Limb (tissue), 2 donors: ENCODE results near the gene ASPN.
"Not testable (repeated sequence)": the region's sequence is repeated elsewhere in the genome, so short reads cannot be mapped to it uniquely, and the experiment has no call there.

Source experiments
- DNase-seq, 2 donors: peaks; one replicate each; pipeline ENCODE4 v3.0.0-alpha.2; 2016; ENCODE audit errors: extremely low spot score in 2 of 2

The ASPN gene

GRCh38 chr9:92422611-92423338, 59.5 kb downstream of the ASPN start:
- no peak for DNase-seq

- no peak for DNase-seq
These were observed 67.7 kb downstream of the ASPN start for GRCh38 chr9:92414566-92414965.

GRCh38 chr9:92411157-92411556, 71.1 kb downstream of the ASPN start:
- DNase-seq: not testable (repeated sequence)

- DNase-seq: peak in 1 of 2 donors; percentile 76
These were observed 73.4 kb downstream of the ASPN start for GRCh38 chr9:92408747-92409478.

GRCh38 chr9:92407818-92408217, 74.5 kb downstream of the ASPN start:
- DNase-seq: no peak

GRCh38 chr9:92406477-92406876, 75.8 kb downstream of the ASPN start:
- no peak for DNase-seq
